Transverse colon (tissue), 4 donors: ENCODE results near the gene DLGAP3.

Source experiments
- EP300 ChIP-seq: sonication (generic); formaldehyde crosslinking; IDR thresholded peaks from one replicate; pipeline ENCODE4 v1.6.1; 2017; ENCODE audit warnings: antibody characterized with exemption, low read depth
- POLR2A ChIP-seq: fragments of 450-650 bp; IDR thresholded peaks from one replicate; pipeline ENCODE4 v1.6.1; 2016; ENCODE audit warnings: antibody characterized with exemption, mild to moderate bottlenecking, moderate library complexity
- POLR2AphosphoS5 ChIP-seq, 3 donors: sonication (generic); formaldehyde crosslinking; IDR thresholded peaks; one replicate each; pipeline ENCODE4 v1.6.1; 2016; ENCODE audit warnings: antibody characterized with exemption in 3 of 3
- TF ChIP-seq, protein P1 (sequence below), 5 experiments: fragments of 200-600 bp in 3 of 5; fragments of 450-650 bp in 2 of 5; sonication (generic) in 3 of 5; IDR thresholded peaks; 1 replicate in 2 of 5; 2 replicates in 3 of 5; pipeline ENCODE4 v1.5.1; 2016 to 2017; ENCODE audit warnings: antibody characterized with exemption in 5 of 5, inconsistent platforms in 3 of 5, mild to moderate bottlenecking in 2 of 5, moderate library complexity in 1 of 5

DNA sequence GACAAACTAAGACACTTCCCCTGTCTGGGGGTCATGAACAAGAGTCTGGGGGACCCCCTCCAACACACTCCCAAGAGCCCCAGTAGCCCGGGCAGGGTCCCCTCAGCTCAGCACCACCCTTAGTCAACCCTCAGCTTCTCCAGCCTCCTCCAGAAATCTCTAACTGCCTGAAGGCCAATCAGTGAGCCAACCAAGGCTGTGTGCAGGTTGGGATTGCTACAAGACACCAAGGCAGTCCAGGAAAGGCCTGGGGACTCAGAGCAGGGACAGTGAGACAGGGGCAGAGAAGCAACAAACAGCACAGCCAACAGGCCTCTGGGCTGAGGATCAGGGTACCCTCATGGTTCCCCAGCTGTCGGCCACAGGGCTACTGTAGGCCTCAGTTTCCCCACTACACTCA lies 83.2 kb downstream of the DLGAP3 start:
- TF ChIP-seq, protein P1, sequence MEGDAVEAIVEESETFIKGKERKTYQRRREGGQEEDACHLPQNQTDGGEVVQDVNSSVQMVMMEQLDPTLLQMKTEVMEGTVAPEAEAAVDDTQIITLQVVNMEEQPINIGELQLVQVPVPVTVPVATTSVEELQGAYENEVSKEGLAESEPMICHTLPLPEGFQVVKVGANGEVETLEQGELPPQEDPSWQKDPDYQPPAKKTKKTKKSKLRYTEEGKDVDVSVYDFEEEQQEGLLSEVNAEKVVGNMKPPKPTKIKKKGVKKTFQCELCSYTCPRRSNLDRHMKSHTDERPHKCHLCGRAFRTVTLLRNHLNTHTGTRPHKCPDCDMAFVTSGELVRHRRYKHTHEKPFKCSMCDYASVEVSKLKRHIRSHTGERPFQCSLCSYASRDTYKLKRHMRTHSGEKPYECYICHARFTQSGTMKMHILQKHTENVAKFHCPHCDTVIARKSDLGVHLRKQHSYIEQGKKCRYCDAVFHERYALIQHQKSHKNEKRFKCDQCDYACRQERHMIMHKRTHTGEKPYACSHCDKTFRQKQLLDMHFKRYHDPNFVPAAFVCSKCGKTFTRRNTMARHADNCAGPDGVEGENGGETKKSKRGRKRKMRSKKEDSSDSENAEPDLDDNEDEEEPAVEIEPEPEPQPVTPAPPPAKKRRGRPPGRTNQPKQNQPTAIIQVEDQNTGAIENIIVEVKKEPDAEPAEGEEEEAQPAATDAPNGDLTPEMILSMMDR (IDR thresholded peaks at IDR 0.05) = no peak
- no peak for TF ChIP-seq POLR2A
- TF ChIP-seq POLR2AphosphoS5 (IDR thresholded peaks at IDR 0.05) = no peak
- TF ChIP-seq EP300 = no peak
